ENCODE results near the gene IGF2BP2. TPM values are rescaled to one million over a fixed set of nuclear protein-coding genes. Genes with fewer than 3 reads are reported as not detected.
A peak's percentile ranks its signal among the peaks of the same experiment; 100 is the strongest.

IGF2BP2 gene
- total and polyA plus RNA-seq, 2 of the 4 experiments (the other 2 are of a cell fraction), result 23.4 to 88.2 TPM

- Histone ChIP-seq H2BK5ac (ENCODE audit: low read depth, low read length, poor library complexity, severe bottlenecking) (peak overlapping the region; percentile 82), H3K9me3 (ENCODE audit: control insufficient read depth, insufficient read depth, low read length) (no peaks in the 10 kb centered on the region), H3K4ac (ENCODE audit: low read depth, low read length) (peak overlapping the region; percentile 65), H4K20me1 (ENCODE audit: insufficient read depth, low read length) (peaks cover 75% of the 10 kb centered on the region), H3K23ac (ENCODE audit: low read depth, low read length) (peak overlapping the region; percentile 87), H3K4me3 (ENCODE audit: insufficient read depth, low read depth, low read length) (no peak overlapping the region), H4K5ac (ENCODE audit: low read depth, low read length) (peak overlapping the region; percentile 57), H2BK20ac (ENCODE audit: low read depth, low read length) (peak overlapping the region; percentile 60), H4K91ac (ENCODE audit: insufficient read depth, low read depth, low read length) (peak overlapping the region; percentile 62), H3K9me1 (ENCODE audit: insufficient read depth, low read length) (peaks cover 22% of the 10 kb centered on the region), H2AK5ac (ENCODE audit: low read depth, low read length) (peak overlapping the region; percentile 16; the same call in 1 of the 2 replicates), H3K36me3 (ENCODE audit: control insufficient read depth, insufficient read depth, low read length) (0 out of 2 replicates have a peak, but pooled peaks cover 2% of the 10 kb centered on the region), H3K27ac (ENCODE audit: insufficient read depth, low read length) (peak overlapping the region; percentile 69), H3K4me2 (ENCODE audit: low read depth, low read length) (peak overlapping the region; percentile 77), H2AFZ (replicated peaks; ENCODE audit: low read length, poor library complexity) (peak overlapping the region; percentile 50), H2BK15ac (ENCODE audit: low read depth, low read length) (peak overlapping the region; percentile 43), H3K9ac (ENCODE audit: low read depth, low read length) (peak overlapping the region; percentile 61), H3K79me1 (ENCODE audit: low read depth in 1 of 2, low read length in 2 of 2) (peaks cover 0 to 49% of the 10 kb centered on the region in 2 experiments; a peak in 2 of 4 replicates), H3K4me1 (ENCODE audit: control insufficient read depth, insufficient read depth, low read length) (peaks cover 29% of the 10 kb centered on the region), H3K14ac (replicated peaks; ENCODE audit: low read depth, low read length) (peak overlapping the region; percentile 59), H2BK120ac (ENCODE audit: low read depth, low read length) (peak overlapping the region; percentile 67), H3K56ac (ENCODE audit: extremely low read depth, insufficient read depth, low read length) (peak overlapping the region; percentile 11; the same call in 1 of the 2 replicates), H3K27me3 (ENCODE audit: control insufficient read depth, insufficient read depth, low read length) (no peaks in the 10 kb centered on the region), H4K8ac (ENCODE audit: low read depth in 2 of 2, low read length in 2 of 2) (peak overlapping the region in 1 of 2 experiments; percentile 72; a peak in 2 of 4 replicates), H2AK9ac (replicated peaks; ENCODE audit: low read depth, low read length, poor library complexity) (no peak overlapping the region), H3K18ac (ENCODE audit: low read depth, low read length) (peak overlapping the region; percentile 85; the same call in 1 of the 2 replicates)
- TF ChIP-seq CHD1 (IDR thresholded peaks at IDR 0.05; ENCODE audit: low read depth, low read length), result no peak
- TF ChIP-seq CEBPB (IDR thresholded peaks at IDR 0.05; ENCODE audit: low read depth, low read length), result peak; percentile 90
- TF ChIP-seq MXI1 (IDR thresholded peaks at IDR 0.05; ENCODE audit: borderline replicate concordance, low read depth, low read length), result peak; percentile 78; the same call in 1 of the 2 replicates
- TF ChIP-seq MAZ (IDR thresholded peaks at IDR 0.05; ENCODE audit: borderline replicate concordance, low read depth, low read length), result peak; percentile 49; the same call in 1 of the 2 replicates
- TF ChIP-seq BHLHE40 (IDR thresholded peaks at IDR 0.05; ENCODE audit: low read depth, low read length), result peak; percentile 39; the same call in 1 of the 2 replicates
- ChIA-PET CTCF (no interaction called here), POLR2A (ENCODE audit: unreplicated experiment) (no interaction called here)
- DNase-seq (peak; percentile 86), ATAC-seq (ENCODE audit: low read depth) (peak; percentile 90)
- no TSS peak for BruUV-seq (replicated peaks)
- intact Hi-C loops (cut with micrococcal nuclease), result no loop called here
- no CpG with 5 or more reads among the region's 4 CpGs for WGBS, 2 experiments (ENCODE audit: extremely low coverage in 2 of 2, insufficient read length in 1 of 2)
- in situ Hi-C loops (cut with MboI; ENCODE audit: low sequenced_read_pairs), result loop anchor here (5.0 kb wide), 1 partner anchor 76 kb away; no protein-coding TSS in a partner anchor
- dilution Hi-C loops (cut with HindIII; ENCODE audit: low sequenced_read_pairs, unreplicated experiment), result no loop called here
Measured at GRCh38 chr3:185813691-185814215, 11.1 kb downstream of the IGF2BP2 start.
